HUES64 (cell line): Measurements from ENCODE around the gene RNF121.

Experiments
- H3K27ac ChIP-seq: 2 replicates; pipeline ENCODE4 v1.7.0; 2013; ENCODE audit warnings: low read depth, low read length, inconsistent platforms
- H3K27me3 ChIP-seq: 2 replicates; pipeline ENCODE4 v1.6.1; 2013; ENCODE audit warnings: mild to moderate bottlenecking, low read length; ENCODE audit not compliant: insufficient read depth
- H3K36me3 ChIP-seq: 2 replicates; pipeline ENCODE4 v1.6.1; 2013; ENCODE audit warnings: mild to moderate bottlenecking, low read length; ENCODE audit not compliant: insufficient read depth
- H3K4me1 ChIP-seq: 2 replicates; pipeline ENCODE4 v1.6.1; 2013; ENCODE audit warnings: mild to moderate bottlenecking, low read length, moderate library complexity; ENCODE audit not compliant: insufficient read depth
- H3K4me3 ChIP-seq: 2 replicates; pipeline ENCODE4 v1.5.1; 2013; ENCODE audit warnings: mild to moderate bottlenecking, low read length, moderate library complexity
- H3K9ac ChIP-seq: 2 replicates; pipeline ENCODE4 v1.6.1; 2013; ENCODE audit warnings: mild to moderate bottlenecking, low read depth, low read length
- H3K9me3 ChIP-seq: 2 replicates; pipeline ENCODE4 v1.6.1; 2013; ENCODE audit warnings: low read depth, low read length; ENCODE audit not compliant: insufficient read depth
- WGBS: fragments of 150-250, 120-280 bp; methylation state at CpG from one replicate; pipeline ENCODE4 v1.1.7; 2013; ENCODE audit warnings: missing lambda C conversion rate; 5-methylcytosine and 5-hydroxymethylcytosine counted together

Gene RNF121

DNA sequence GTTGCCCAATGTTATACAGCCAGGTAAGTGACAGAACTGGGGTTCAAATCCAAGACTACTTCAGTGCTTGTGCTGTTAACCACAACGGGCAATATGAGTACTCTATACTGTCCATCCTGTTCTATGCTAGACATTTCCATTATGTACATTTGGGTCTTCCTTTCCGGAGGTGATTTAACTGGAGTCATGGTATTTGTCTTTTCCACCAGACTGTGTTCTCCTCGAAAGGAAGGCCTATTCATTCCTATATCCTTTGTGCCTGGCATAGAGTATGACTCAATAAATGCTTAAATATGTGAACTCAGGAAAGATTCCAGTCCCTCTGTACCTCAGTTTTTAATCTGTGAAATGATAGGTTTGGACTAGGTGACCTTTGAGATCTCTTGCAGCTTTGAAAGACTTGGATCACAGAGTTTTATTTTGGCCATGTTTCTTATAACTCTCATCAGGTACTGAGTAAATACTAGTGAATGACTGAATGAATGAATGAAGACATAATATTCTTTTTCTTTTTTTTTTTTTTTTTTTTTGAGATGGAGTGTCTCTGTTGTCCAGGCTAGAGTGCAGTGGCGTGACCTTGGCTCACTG is 6.6 kb downstream of the RNF121 start:
- H3K36me3 ChIP-seq, result peaks cover 8% of the 10 kb centered on the region; the same call in 1 of the 2 replicates
- no peaks in the 10 kb centered on the region for H3K27me3 ChIP-seq
- H3K9ac ChIP-seq, result no peak overlapping the region
- 90% methylated on average over 4 of the region's 4 CpGs for WGBS
- H3K27ac ChIP-seq, result no peak overlapping the region
- H3K9me3 ChIP-seq, result no peaks in the 10 kb centered on the region
- no peaks in the 10 kb centered on the region for H3K4me1 ChIP-seq
- H3K4me3 ChIP-seq, result no peak overlapping the region

DNA sequence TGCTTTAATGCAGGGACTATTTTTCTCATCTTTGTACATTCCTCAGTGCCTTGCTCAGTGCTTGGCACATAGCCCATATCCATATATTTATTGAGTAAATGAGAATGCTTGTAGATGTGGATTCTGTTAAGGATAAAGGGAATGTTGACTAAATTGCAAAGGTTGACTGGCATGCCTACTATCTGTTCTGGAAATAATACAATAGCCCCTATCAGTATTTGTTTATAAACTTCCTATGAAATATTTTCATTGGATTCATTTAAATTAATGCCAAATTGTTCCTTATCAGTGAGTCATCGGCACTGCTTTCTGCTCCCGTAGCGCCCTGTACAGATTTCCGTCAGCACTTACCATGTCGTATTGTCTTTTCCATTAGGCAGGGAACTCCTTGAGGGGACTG is 8.0 kb downstream of the RNF121 start:
- Histone ChIP-seq H3K27ac (no peak overlapping the region), H3K27me3 (no peaks in the 10 kb centered on the region), H3K4me1 (no peaks in the 10 kb centered on the region), H3K4me3 (no peak overlapping the region), H3K36me3 (peaks cover 8% of the 10 kb centered on the region; the same call in 1 of the 2 replicates), H3K9ac (no peak overlapping the region), H3K9me3 (no peaks in the 10 kb centered on the region)
- WGBS, result 78% methylated on average over 5 of the region's 5 CpGs

DNA sequence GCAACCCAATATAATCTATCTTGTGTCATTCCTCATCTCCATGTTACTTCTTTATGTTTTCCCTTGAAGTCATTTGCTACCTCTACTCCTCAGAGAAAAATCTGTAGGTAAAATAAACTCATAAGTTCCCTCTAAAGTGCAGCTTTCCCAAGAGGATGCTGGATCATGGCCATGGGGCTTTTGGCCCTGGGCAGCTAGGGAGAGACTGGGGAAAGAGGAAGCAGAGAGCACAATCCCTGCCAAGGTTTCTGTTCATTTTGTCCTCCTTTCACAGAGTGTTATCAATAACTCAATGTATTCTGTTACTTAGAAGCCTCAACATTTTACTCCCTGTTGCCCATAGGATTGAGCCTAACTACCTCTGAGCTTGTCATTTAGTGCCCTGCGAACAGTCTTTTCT is 9.0 kb downstream of the RNF121 start:
- 95% methylated on average over 1 of the region's 1 CpG for WGBS
- no peak overlapping the region for H3K4me3 ChIP-seq
- H3K27ac ChIP-seq, result no peak overlapping the region
- no peaks in the 10 kb centered on the region for H3K27me3 ChIP-seq
- H3K36me3 ChIP-seq, result peaks cover 8% of the 10 kb centered on the region; the same call in 1 of the 2 replicates
- H3K4me1 ChIP-seq, result no peaks in the 10 kb centered on the region
- H3K9me3 ChIP-seq, result no peaks in the 10 kb centered on the region
- H3K9ac ChIP-seq, result no peak overlapping the region

DNA sequence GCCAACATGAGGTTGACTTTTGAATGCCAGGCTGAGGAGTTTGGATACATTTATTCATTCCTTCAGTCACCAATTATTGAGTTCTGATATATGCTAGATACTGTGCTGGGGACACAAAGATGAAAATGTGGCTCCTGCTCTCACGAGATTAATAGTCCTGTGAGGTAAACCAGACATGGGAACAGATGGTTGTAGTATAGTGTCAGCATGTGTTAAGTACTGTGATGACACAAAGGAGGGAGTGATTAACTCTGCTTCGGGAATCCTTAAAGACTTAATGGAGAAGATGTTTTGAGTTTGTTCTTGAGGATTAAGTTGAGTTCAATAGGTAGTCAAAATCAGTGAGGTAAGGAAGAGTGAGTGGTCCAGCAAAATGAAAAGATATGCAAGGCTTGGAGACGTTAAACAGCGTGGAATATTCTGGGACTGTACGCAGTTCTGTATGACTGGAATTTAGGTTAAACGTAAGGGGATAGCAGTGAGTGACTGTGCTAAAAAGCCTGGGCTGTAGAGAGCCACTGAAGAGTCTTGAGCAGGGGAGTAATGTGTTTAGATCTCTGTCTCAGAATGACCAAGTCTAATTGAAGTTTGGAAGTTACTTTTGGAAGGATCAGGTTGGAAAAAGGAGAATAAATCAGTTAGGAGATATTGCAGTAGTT is 11.8 kb downstream of the RNF121 start:
- H3K9me3 ChIP-seq, result no peaks in the 10 kb centered on the region
- 90% methylated on average over 6 of the region's 6 CpGs for WGBS
- H3K4me1 ChIP-seq, result no peaks in the 10 kb centered on the region
- peaks cover 11% of the 10 kb centered on the region; the same call in 1 of the 2 replicates for H3K36me3 ChIP-seq
- H3K4me3 ChIP-seq, result no peak overlapping the region
- H3K27me3 ChIP-seq, result no peaks in the 10 kb centered on the region
- no peak overlapping the region for H3K27ac ChIP-seq
- no peak overlapping the region for H3K9ac ChIP-seq

DNA sequence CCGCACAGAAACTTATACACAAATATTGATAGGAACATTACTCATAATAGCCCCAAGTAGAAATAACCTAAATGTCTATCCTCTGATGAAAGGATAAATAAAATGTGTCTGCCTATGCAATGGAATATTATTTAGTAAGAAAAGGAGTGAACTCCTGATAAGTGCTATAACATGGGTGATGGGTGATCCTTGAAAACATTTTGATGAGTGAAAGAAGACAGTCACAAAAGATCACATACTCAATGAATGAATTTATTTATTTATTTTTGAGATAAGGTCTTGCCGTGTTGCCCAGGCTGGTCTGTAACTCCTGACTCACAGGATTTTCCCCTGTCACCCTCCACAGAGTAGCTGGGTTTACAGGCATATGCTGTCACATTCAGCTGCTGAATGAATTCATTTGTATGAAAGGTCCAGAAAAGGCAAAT is 17.3 kb downstream of the RNF121 start:
- Histone ChIP-seq H3K9ac (no peak overlapping the region), H3K27me3 (no peaks in the 10 kb centered on the region), H3K4me1 (no peaks in the 10 kb centered on the region), H3K36me3 (0 out of 2 replicates have a peak, but pooled peaks cover 3% of the 10 kb centered on the region), H3K4me3 (no peak overlapping the region), H3K9me3 (no peaks in the 10 kb centered on the region), H3K27ac (no peak overlapping the region)
- WGBS, result 91% methylated on average over 1 of the region's 2 CpGs

DNA sequence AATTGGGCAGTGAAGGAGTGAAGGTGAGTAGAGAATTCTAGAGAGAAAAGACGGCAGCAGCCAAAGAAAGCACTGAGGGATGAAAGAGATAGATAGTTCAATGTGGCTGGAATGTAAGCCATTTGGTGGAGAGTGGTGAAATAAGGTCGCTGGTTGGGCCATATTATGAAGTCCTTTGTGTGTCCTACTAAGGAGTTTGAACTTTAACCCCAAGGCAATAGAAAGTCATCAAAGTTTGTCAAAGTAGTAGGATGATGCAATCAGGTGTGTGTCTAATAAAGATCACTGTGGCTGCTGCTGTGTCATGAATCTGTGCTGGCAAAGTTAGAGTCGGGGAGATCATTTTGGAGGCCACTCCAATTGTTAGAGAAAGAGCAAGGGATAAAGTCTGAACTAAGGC is 18.7 kb downstream of the RNF121 start:
- Histone ChIP-seq H3K9me3 (no peaks in the 10 kb centered on the region), H3K27ac (no peak overlapping the region), H3K4me3 (no peak overlapping the region), H3K9ac (no peak overlapping the region), H3K27me3 (no peaks in the 10 kb centered on the region), H3K36me3 (0 out of 2 replicates have a peak, but pooled peaks cover 3% of the 10 kb centered on the region), H3K4me1 (no peaks in the 10 kb centered on the region)
- 88% methylated on average over 3 of the region's 3 CpGs for WGBS

DNA sequence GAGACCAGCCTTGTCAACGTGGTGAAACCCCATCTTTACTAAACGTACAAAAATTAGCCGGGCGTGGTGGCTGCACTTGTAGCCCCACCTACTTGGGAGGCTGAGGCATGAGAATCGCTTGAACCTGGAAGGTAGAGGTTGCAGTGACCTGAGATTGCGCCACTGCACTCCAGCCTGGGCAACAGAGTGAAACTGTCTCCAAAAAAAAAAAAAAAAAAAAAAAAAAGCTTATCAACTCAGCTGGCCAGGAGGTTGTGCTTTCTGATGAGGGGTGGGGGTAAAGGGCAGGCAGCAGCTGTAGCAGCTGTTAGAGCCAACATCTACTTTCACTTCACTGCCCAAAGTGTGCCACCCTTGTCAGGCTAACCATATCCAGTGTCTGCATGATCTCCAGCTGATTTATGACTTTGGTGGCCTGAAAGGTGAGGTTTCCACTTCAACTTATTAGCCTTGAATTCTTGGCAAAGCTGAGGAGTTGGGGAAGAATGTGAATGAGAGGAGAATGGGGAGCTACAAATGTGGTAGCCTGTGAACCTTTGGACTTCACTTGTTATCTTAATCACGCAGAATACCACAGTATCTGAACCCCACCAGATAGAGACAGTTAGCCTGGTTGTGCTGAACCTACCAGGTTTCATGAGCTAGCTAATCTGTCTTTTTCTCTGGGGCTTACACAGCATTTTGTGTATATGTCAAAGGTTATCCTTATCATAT is 19.6 kb downstream of the RNF121 start:
- Histone ChIP-seq H3K4me3 (no peak overlapping the region), H3K4me1 (no peaks in the 10 kb centered on the region)
- 97% methylated on average over 7 of the region's 7 CpGs for WGBS

DNA sequence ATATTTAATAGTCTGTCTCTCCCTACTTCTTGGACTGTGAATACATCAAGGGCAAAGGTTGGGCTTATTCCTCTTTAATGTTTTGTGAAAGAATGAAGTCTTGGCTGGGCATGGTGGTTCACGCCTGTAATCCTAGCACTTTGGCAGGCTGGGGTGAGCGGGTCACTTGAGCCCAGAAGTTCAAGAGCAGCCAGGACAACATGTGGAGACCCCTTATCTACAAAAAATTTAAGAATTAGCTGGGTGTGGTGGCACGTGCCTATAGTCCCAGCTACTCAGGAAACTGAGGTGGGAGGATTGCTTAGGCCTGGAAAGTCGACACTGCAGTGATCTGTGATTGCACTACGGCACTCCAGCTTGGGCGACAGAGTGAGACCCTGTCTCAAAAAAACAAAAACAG is 20.2 kb downstream of the RNF121 start:
- Histone ChIP-seq H3K4me3 (no peak overlapping the region), H3K4me1 (no peaks in the 10 kb centered on the region), H3K9me3 (no peaks in the 10 kb centered on the region), H3K27ac (no peak overlapping the region), H3K27me3 (no peaks in the 10 kb centered on the region), H3K36me3 (0 out of 2 replicates have a peak, but pooled peaks cover 3% of the 10 kb centered on the region), H3K9ac (no peak overlapping the region)
- WGBS, result 96% methylated on average over 6 of the region's 6 CpGs

More for the DNA sequence above, 19.6 kb downstream of the RNF121 start:
- Histone ChIP-seq H3K9ac (no peak overlapping the region), H3K9me3 (no peaks in the 10 kb centered on the region), H3K27ac (no peak overlapping the region), H3K27me3 (no peaks in the 10 kb centered on the region), H3K36me3 (0 out of 2 replicates have a peak, but pooled peaks cover 3% of the 10 kb centered on the region)

DNA sequence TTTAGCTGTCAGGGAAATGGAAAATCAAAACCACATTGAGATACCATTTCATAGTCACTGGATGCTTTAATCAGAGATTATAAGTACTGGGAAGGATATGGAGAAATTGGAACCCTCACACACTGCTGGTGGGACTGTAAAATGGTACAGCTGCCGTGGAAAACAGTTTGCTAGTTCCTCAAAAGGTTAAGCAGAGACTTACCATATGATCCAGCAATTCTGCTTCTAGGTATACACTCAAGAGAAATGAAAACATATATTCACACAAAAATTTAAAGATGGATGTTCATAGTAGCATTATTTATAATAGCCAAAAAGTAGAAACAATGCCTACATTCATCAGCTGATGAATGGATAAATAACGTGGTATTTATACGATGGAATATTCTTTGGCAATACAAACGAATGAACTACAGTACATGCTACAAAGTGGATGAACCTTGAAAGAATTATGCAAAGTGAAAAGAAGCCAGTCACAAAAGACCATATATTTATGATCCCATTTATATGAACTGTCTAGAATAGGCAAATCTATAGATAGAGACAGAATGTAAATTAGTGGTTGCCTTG is 23.0 kb downstream of the RNF121 start:
- Histone ChIP-seq H3K27ac (no peak overlapping the region), H3K9me3 (no peaks in the 10 kb centered on the region), H3K36me3 (no peaks in the 10 kb centered on the region), H3K4me3 (no peak overlapping the region), H3K27me3 (no peaks in the 10 kb centered on the region), H3K4me1 (no peaks in the 10 kb centered on the region), H3K9ac (no peak overlapping the region)
- WGBS, result 97% methylated on average over 4 of the region's 4 CpGs

DNA sequence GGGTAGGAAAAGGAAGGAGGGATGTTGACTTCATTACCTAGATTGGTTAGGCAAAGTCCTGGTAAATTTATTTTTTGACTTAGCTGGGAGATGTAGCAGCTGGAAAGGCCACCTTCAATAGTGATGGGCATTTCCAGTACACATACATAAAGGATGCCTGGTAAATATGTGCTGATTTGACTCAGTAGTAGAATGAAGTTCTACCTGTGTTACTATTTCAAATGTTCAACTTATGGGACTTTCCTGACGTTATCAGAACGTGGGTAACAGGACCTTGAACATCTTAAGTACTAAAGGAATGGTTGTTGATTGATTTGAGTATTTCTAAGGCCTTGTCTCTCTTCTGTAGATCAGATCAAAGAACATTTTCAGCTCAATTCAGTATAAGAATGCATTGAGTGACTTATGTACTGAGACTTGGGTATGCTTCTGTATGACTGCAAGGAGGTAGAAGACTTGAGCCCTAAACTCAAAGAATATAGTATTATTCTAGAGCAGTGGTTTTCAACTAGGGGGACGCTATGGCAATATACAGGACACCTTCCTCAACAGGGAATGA is 27.1 kb downstream of the RNF121 start:
- Histone ChIP-seq H3K4me1 (no peaks in the 10 kb centered on the region), H3K4me3 (no peak overlapping the region), H3K9ac (no peak overlapping the region), H3K9me3 (no peaks in the 10 kb centered on the region), H3K36me3 (peaks cover 12% of the 10 kb centered on the region), H3K27ac (no peak overlapping the region), H3K27me3 (no peaks in the 10 kb centered on the region)
- WGBS, result 64% methylated on average over 3 of the region's 3 CpGs
